Natural killer cell (primary cell): ENCODE data around the gene LNPEP. TPM values are rescaled to one million over a fixed set of nuclear protein-coding genes. Genes with fewer than 3 reads are reported as not detected.

Source experiments
- ATAC-seq, 3 donors: fragments of 150-1000 bp in 2 of 3; fragments of 200-7000 bp in 1 of 3; cut with Tn5 transposase; 1 replicate in 1 of 3; 2 replicates in 2 of 3; pipeline ENCODE4 v1.10.0; 2021; ENCODE audit warnings: mild to moderate bottlenecking in 2 of 3, moderate library complexity in 2 of 3
- DNase-seq, 2 donors: peaks; one replicate each; pipeline versions ENCODE4 v3.0.0 to v3.0.0-alpha.2; 2013 to 2021; ENCODE audit warnings: mixed read lengths in 1 of 2
- H3K27ac ChIP-seq: one replicate; pipeline ENCODE4 v1.5.1; 2013; ENCODE audit warnings: mild to moderate bottlenecking, low read length
- H3K27me3 ChIP-seq: one replicate; pipeline ENCODE4 v1.6.1; 2013; ENCODE audit warnings: low read length; ENCODE audit not compliant: control insufficient read depth, insufficient read depth
- H3K36me3 ChIP-seq: one replicate; pipeline ENCODE4 v1.6.1; 2013; ENCODE audit warnings: low read length; ENCODE audit not compliant: control insufficient read depth, insufficient read depth
- H3K4me1 ChIP-seq: one replicate; pipeline ENCODE4 v1.6.1; 2013; ENCODE audit warnings: low read length; ENCODE audit not compliant: control insufficient read depth, insufficient read depth
- H3K4me3 ChIP-seq: one replicate; pipeline ENCODE4 v1.5.1; 2013; ENCODE audit warnings: low read length
- H3K9me3 ChIP-seq: one replicate; pipeline ENCODE4 v1.6.1; 2013; ENCODE audit warnings: low read length; ENCODE audit not compliant: control insufficient read depth, insufficient read depth
- H3K27ac Mint-ChIP-seq, 2 donors: one replicate each; pipeline ENCODE4 v1.8.0; 2022; ENCODE audit warnings: mild to moderate bottlenecking in 2 of 2, mixed read lengths in 2 of 2, moderate library complexity in 1 of 2
- H3K27me3 Mint-ChIP-seq, 2 donors: one replicate each; pipeline ENCODE4 v1.8.0; 2022; ENCODE audit warnings: low read depth in 2 of 2, mixed read lengths in 2 of 2
- H3K36me3 Mint-ChIP-seq: one replicate; pipeline ENCODE4 v1.8.0; 2022; ENCODE audit warnings: mixed read lengths
- H3K4me1 Mint-ChIP-seq, 2 donors: one replicate each; pipeline ENCODE4 v1.8.0; 2022; ENCODE audit warnings: mixed read lengths in 2 of 2
- H3K4me3 Mint-ChIP-seq: one replicate; pipeline ENCODE4 v1.8.0; 2022; ENCODE audit warnings: mild to moderate bottlenecking, moderate library complexity, mixed read lengths
- H3K9me3 Mint-ChIP-seq, 2 donors: one replicate each; pipeline ENCODE4 v1.8.0; 2022; ENCODE audit warnings: mixed read lengths in 2 of 2
- WGBS: methylation state at CpG from one replicate; pipeline ENCODE4 v1.1.7; 2013; ENCODE audit warnings: missing lambda C conversion rate; ENCODE audit not compliant: insufficient coverage; 5-methylcytosine and 5-hydroxymethylcytosine counted together
- intact Hi-C: fragments of 100-400 bp; cut with micrococcal nuclease; formaldehyde crosslinking; loops from one replicate; pipeline ENCODE4 v1.14.2; 2022
- total RNA-seq, 4 donors: library from RNA; stranded (reverse); fragments of 120-200 nt in 1 of 4; gene quantifications; one replicate each; pipeline versions ENCODE4 v1.2.3 to v1.2.4, GENCODE V29; 2013 to 2022
- TF ChIP-seq, protein P1 (sequence below): fragments of 200-600 bp; IDR thresholded peaks from one replicate; pipeline ENCODE4 v1.8.0; 2022; ENCODE audit warnings: antibody characterized with exemption

Gene LNPEP
- total RNA-seq, 3 donors from 2014 or later (not counting 1 experiment from before 2014, with no cell fraction given): 126 to 162 (median 135) TPM

DNA sequence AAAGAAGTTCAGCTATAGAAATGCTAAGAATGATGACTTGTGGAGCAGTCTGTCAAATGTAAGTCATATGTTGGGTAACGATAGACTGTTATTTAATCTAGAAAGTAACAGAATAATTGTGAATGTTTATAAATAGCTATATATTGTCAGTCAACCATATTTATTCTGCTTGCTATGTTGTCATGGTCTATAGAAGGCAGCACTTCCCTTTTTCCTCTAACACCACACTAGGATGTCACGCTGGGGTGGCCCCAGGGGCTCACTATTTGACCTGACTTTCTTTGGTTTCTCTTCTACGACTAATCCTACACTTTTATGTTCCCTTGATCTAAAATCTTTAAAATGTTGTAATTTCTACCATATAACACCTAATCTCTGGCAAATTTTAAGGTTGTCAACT lies 39.1 kb upstream of the LNPEP start:
- H3K4me3 Mint-ChIP-seq: peak overlapping the region; percentile 93
- TF ChIP-seq, protein P1, sequence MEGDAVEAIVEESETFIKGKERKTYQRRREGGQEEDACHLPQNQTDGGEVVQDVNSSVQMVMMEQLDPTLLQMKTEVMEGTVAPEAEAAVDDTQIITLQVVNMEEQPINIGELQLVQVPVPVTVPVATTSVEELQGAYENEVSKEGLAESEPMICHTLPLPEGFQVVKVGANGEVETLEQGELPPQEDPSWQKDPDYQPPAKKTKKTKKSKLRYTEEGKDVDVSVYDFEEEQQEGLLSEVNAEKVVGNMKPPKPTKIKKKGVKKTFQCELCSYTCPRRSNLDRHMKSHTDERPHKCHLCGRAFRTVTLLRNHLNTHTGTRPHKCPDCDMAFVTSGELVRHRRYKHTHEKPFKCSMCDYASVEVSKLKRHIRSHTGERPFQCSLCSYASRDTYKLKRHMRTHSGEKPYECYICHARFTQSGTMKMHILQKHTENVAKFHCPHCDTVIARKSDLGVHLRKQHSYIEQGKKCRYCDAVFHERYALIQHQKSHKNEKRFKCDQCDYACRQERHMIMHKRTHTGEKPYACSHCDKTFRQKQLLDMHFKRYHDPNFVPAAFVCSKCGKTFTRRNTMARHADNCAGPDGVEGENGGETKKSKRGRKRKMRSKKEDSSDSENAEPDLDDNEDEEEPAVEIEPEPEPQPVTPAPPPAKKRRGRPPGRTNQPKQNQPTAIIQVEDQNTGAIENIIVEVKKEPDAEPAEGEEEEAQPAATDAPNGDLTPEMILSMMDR: no peak
- peaks cover 40% of the 10 kb centered on the region for H3K36me3 Mint-ChIP-seq
- H3K9me3 Mint-ChIP-seq: no peaks in the 10 kb centered on the region
- Histone ChIP-seq H3K4me1 (peaks cover 3% of the 10 kb centered on the region), H3K36me3 (peaks cover 79% of the 10 kb centered on the region), H3K4me3 (peak overlapping the region; percentile 19), H3K27ac (peak overlapping the region; percentile 81), H3K27me3 (no peaks in the 10 kb centered on the region), H3K9me3 (no peaks in the 10 kb centered on the region)
- peaks cover 27 to 28% of the 10 kb centered on the region in 2 donors for H3K4me1 Mint-ChIP-seq
- peak in 1 of 2 donors; percentile 38 for DNase-seq
- intact Hi-C loops: no loop called here
- WGBS: 19% methylated on average over 2 of the region's 3 CpGs
- no peaks in the 10 kb centered on the region for H3K27me3 Mint-ChIP-seq
- peak; percentile 82 to 85 (median 82) for ATAC-seq
- peak overlapping the region; percentile 97 for H3K27ac Mint-ChIP-seq

DNA sequence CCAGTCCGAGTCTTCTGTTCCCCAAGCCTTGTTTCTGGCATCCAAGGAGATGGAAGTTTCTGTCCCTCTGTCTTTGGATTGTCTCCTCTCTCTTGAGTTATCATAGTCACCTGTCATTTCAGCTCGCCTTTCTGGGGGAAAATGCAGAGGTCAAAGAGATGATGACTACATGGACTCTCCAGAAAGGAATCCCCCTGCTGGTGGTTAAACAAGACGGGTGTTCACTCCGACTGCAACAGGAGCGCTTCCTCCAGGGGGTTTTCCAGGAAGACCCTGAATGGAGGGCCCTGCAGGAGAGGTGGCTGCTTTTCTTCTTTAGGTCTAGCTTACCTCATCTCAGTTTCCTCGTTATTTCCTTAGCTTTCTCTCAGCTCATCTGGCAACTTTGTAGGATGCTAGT lies 34.5 kb upstream of the LNPEP start:
- TF ChIP-seq, protein P1: no peak
- H3K4me1 Mint-ChIP-seq: peaks cover 15 to 17% of the 10 kb centered on the region in 2 donors
- ATAC-seq: no peak
- no peak overlapping the region for H3K4me3 ChIP-seq
- WGBS: 89% methylated on average over 6 of the region's 6 CpGs
- H3K27ac ChIP-seq: no peak overlapping the region
- H3K4me1 ChIP-seq: peaks cover 3% of the 10 kb centered on the region
- H3K27me3 ChIP-seq: no peaks in the 10 kb centered on the region
- intact Hi-C loops: no loop called here
- no peaks in the 10 kb centered on the region for H3K9me3 ChIP-seq
- H3K9me3 Mint-ChIP-seq: no peaks in the 10 kb centered on the region
- H3K36me3 ChIP-seq: peaks cover 83% of the 10 kb centered on the region
- peaks cover 38% of the 10 kb centered on the region for H3K36me3 Mint-ChIP-seq
- H3K4me3 Mint-ChIP-seq: no peak overlapping the region
- H3K27me3 Mint-ChIP-seq: no peaks in the 10 kb centered on the region
- peak in 1 of 2 donors; percentile 36 for DNase-seq
- H3K27ac Mint-ChIP-seq: peak overlapping the region; percentile 65 to 68

DNA sequence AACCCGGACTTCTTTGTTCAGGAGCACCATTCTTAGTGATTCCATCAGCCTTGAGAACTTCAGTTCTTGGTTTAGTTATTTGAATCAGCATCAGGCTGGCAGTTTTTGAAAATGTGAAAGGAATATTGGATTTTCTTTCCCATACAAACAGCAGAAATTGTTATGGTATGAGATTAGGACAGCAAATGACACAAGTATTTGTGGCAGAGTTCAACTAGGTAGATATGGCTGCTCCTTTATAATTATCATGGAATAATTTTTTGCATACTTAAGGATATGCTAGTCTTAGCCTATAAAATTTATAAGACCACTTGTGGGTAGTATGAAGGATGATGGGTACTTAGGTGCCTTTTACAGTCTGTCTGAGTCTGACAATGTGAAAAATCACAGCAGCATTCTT lies 34.0 kb upstream of the LNPEP start:
- H3K27ac ChIP-seq: no peak overlapping the region
- WGBS: 94% methylated on average over 1 of the region's 1 CpG
- H3K4me1 Mint-ChIP-seq: peaks cover 11 to 12% of the 10 kb centered on the region in 2 donors
- H3K36me3 Mint-ChIP-seq: peaks cover 38% of the 10 kb centered on the region
- H3K9me3 ChIP-seq: no peaks in the 10 kb centered on the region
- ATAC-seq (no peak), DNase-seq (no peak)
- peaks cover 86% of the 10 kb centered on the region for H3K36me3 ChIP-seq
- H3K4me3 Mint-ChIP-seq: no peak overlapping the region
- H3K9me3 Mint-ChIP-seq: no peaks in the 10 kb centered on the region
- TF ChIP-seq, protein P1: no peak
- no peaks in the 10 kb centered on the region for H3K27me3 Mint-ChIP-seq
- intact Hi-C loops: no loop called here
- H3K27me3 ChIP-seq: no peaks in the 10 kb centered on the region
- peaks cover 2% of the 10 kb centered on the region for H3K4me1 ChIP-seq
- peak overlapping the region; percentile 65 to 68 for H3K27ac Mint-ChIP-seq
- no peak overlapping the region for H3K4me3 ChIP-seq

DNA sequence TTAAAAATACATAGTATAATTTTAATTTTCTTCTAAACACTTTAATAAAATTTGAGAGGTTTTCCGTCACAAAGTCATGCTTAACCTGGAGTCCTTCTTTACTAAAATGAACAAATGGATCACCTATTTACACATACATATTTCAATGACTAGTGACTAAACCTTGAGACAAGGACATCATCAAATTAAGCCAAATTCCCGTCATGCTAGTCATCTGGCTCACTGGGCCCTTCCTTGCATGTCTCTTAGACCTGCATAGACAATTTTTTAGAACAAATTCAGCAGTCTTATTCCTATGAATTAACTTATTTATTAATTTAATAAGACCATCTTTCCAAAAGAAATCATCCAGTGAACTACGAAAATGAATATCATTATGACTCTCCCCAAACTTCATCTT lies 33.0 kb upstream of the LNPEP start:
- no peaks in the 10 kb centered on the region for H3K9me3 ChIP-seq
- ATAC-seq: no peak
- H3K27ac Mint-ChIP-seq: no peak overlapping the region
- DNase-seq: no peak
- H3K36me3 Mint-ChIP-seq: peaks cover 38% of the 10 kb centered on the region
- H3K4me1 Mint-ChIP-seq: peaks cover 5 to 6% of the 10 kb centered on the region in 2 donors
- intact Hi-C loops: no loop called here
- no peaks in the 10 kb centered on the region for H3K9me3 Mint-ChIP-seq
- TF ChIP-seq, protein P1: no peak
- peaks cover 83% of the 10 kb centered on the region for H3K36me3 ChIP-seq
- H3K27me3 ChIP-seq: no peaks in the 10 kb centered on the region
- no peak overlapping the region for H3K27ac ChIP-seq
- H3K4me1 ChIP-seq: no peaks in the 10 kb centered on the region
- 100% methylated on average over 2 of the region's 3 CpGs for WGBS
- no peaks in the 10 kb centered on the region for H3K27me3 Mint-ChIP-seq
- no peak overlapping the region for H3K4me3 ChIP-seq
- H3K4me3 Mint-ChIP-seq: no peak overlapping the region
